ENCODE data around the gene MAP4K3. TPM values are rescaled to one million over a fixed set of nuclear protein-coding genes. Genes with fewer than 3 reads are reported as not detected.

MAP4K3 gene
- total RNA-seq, 1 donor from 2014 or later, result 48.1 TPM

DNA sequence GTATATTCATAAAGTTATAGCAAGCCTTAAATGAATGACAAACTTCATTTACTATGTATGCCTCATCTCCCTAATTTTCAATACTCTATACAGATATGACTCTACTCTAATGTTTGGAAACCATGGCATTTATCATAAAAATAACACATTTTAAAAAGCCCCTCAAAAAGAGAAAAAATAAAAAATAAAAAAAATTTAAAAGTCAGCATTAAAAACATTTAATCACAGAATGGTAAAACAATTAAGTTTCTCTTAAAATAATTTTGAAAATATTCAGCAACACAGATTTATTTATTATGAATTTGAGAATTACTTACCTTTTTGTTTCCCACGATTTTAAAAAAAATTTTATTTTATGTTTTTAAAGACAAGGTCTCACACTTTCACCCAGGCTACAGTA, 128.3 kb downstream of the MAP4K3 start:
- no peaks in the 10 kb centered on the region for H3K36me3 Mint-ChIP-seq (ENCODE audit: unreplicated experiment)
- H3K27ac Mint-ChIP-seq (ENCODE audit: unreplicated experiment), result no peak overlapping the region
- DNase-seq, result no peak
- no peaks in the 10 kb centered on the region for H3K9me3 Mint-ChIP-seq (ENCODE audit: unreplicated experiment)
- H3K4me1 Mint-ChIP-seq (ENCODE audit: low read depth, unreplicated experiment), result peaks cover 2% of the 10 kb centered on the region
- H3K27me3 Mint-ChIP-seq (ENCODE audit: unreplicated experiment), result peaks cover 1% of the 10 kb centered on the region
- TF ChIP-seq, protein P1, sequence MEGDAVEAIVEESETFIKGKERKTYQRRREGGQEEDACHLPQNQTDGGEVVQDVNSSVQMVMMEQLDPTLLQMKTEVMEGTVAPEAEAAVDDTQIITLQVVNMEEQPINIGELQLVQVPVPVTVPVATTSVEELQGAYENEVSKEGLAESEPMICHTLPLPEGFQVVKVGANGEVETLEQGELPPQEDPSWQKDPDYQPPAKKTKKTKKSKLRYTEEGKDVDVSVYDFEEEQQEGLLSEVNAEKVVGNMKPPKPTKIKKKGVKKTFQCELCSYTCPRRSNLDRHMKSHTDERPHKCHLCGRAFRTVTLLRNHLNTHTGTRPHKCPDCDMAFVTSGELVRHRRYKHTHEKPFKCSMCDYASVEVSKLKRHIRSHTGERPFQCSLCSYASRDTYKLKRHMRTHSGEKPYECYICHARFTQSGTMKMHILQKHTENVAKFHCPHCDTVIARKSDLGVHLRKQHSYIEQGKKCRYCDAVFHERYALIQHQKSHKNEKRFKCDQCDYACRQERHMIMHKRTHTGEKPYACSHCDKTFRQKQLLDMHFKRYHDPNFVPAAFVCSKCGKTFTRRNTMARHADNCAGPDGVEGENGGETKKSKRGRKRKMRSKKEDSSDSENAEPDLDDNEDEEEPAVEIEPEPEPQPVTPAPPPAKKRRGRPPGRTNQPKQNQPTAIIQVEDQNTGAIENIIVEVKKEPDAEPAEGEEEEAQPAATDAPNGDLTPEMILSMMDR (IDR thresholded peaks at IDR 0.05; ENCODE audit: partially characterized antibody, unreplicated experiment), result no peak
- no peak overlapping the region for H3K4me3 Mint-ChIP-seq (ENCODE audit: unreplicated experiment)

DNA sequence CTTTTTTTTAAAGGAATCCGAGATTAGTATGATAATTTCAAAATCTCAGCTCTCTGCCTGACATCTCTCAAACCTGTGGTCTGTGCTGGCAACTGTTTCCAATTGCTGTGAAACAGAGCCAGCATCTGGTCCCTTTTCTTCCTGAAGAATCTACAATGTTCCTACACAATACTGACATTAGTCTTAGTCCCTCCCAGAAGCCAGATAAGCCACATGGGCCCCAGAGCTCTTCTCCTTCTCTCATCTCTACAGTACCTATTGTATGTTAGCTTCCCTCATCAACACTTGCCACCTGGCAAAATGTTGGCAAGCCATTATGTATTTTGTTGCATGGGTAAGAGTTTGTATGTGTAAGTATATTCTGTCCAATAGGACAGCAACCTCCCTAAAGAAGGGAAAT, 130.5 kb downstream of the MAP4K3 start:
- TF ChIP-seq, protein P1 (IDR thresholded peaks at IDR 0.05; ENCODE audit: partially characterized antibody, unreplicated experiment), result no peak
- DNase-seq, result no peak
- no peaks in the 10 kb centered on the region for H3K9me3 Mint-ChIP-seq (ENCODE audit: unreplicated experiment)

DNA sequence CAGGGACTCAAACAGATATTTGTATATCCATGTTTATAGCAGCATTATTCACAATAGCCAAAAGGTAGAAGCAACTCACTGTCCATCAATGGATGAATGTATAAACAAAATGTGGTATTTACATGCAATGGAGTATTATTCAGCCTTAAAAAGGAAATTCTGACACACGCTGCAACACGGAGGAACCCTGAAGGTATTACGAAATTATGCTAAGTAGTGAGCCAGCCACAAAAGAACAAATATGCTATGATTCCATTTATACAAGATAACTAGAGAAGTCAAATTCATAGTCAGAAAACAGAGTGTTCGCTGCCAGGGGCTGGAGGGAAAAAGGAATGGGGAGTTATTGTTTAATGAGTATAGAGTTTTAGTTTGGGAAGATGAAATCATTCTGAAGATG, 132.4 kb downstream of the MAP4K3 start:
- peaks cover 1% of the 10 kb centered on the region for H3K27me3 Mint-ChIP-seq (ENCODE audit: unreplicated experiment)
- no peak overlapping the region for H3K4me3 Mint-ChIP-seq (ENCODE audit: unreplicated experiment)
- peaks cover 2% of the 10 kb centered on the region for H3K4me1 Mint-ChIP-seq (ENCODE audit: low read depth, unreplicated experiment)
- H3K27ac Mint-ChIP-seq (ENCODE audit: unreplicated experiment), result no peak overlapping the region
- DNase-seq, result no peak
- TF ChIP-seq, protein P1 (IDR thresholded peaks at IDR 0.05; ENCODE audit: partially characterized antibody, unreplicated experiment), result no peak
- no peaks in the 10 kb centered on the region for H3K9me3 Mint-ChIP-seq (ENCODE audit: unreplicated experiment)
- no peaks in the 10 kb centered on the region for H3K36me3 Mint-ChIP-seq (ENCODE audit: unreplicated experiment)

More for the DNA sequence above, 130.5 kb downstream of the MAP4K3 start:
- peaks cover 1% of the 10 kb centered on the region for H3K27me3 Mint-ChIP-seq (ENCODE audit: unreplicated experiment)
- no peaks in the 10 kb centered on the region for H3K36me3 Mint-ChIP-seq (ENCODE audit: unreplicated experiment)
- H3K4me3 Mint-ChIP-seq (ENCODE audit: unreplicated experiment), result no peak overlapping the region
- peak overlapping the region; percentile 63 for H3K27ac Mint-ChIP-seq (ENCODE audit: unreplicated experiment)
- H3K4me1 Mint-ChIP-seq (ENCODE audit: low read depth, unreplicated experiment), result peaks cover 2% of the 10 kb centered on the region

DNA sequence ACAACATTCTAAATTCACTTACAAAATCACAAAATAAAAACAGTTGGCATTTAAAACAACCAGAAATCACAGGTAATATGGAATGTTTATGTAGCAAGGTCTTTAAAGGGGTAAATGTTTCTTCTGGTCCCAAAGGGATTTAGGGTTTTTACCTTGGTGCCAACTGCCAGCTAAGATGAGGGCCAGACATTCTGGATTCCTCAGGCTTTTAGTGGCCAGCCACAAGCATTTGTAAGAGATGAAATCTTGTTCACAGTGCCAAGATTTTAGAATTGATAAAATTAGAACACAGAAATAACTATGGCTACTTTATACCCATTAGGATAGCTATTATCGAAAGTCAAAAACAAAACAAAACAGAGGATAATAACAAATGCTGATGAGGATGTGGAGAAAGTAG, 132.9 kb downstream of the MAP4K3 start:
- DNase-seq, result no peak
- H3K4me1 Mint-ChIP-seq (ENCODE audit: low read depth, unreplicated experiment), result peaks cover 2% of the 10 kb centered on the region
- H3K27me3 Mint-ChIP-seq (ENCODE audit: unreplicated experiment), result peaks cover 1% of the 10 kb centered on the region
- no peaks in the 10 kb centered on the region for H3K36me3 Mint-ChIP-seq (ENCODE audit: unreplicated experiment)
- no peak overlapping the region for H3K4me3 Mint-ChIP-seq (ENCODE audit: unreplicated experiment)
- TF ChIP-seq, protein P1 (IDR thresholded peaks at IDR 0.05; ENCODE audit: partially characterized antibody, unreplicated experiment), result no peak
- no peaks in the 10 kb centered on the region for H3K9me3 Mint-ChIP-seq (ENCODE audit: unreplicated experiment)
- no peak overlapping the region for H3K27ac Mint-ChIP-seq (ENCODE audit: unreplicated experiment)

DNA sequence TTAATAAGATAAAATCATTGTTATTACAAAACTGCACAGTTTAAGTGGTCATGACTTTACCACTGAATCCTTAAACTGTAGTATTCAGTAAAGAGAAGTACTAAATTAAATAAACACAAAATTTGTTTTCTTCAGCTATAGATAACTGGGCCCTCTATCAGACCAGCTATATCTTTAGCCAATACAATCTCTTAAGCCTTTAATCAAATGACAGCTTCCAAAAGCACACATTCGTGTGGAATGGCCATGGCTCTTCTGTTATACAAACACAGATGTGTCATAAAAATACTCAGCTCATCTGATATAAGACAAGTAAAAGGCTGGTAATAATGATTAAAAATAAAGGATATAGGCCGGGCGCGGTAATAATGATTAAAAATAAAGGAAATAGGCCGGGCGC, 135.7 kb downstream of the MAP4K3 start:
- H3K27me3 Mint-ChIP-seq (ENCODE audit: unreplicated experiment), result peaks cover 1% of the 10 kb centered on the region
- no peaks in the 10 kb centered on the region for H3K9me3 Mint-ChIP-seq (ENCODE audit: unreplicated experiment)
- peaks cover 2% of the 10 kb centered on the region for H3K4me1 Mint-ChIP-seq (ENCODE audit: low read depth, unreplicated experiment)
- DNase-seq, result no peak
- H3K4me3 Mint-ChIP-seq (ENCODE audit: unreplicated experiment), result no peak overlapping the region
- H3K36me3 Mint-ChIP-seq (ENCODE audit: unreplicated experiment), result no peaks in the 10 kb centered on the region
- no peak overlapping the region for H3K27ac Mint-ChIP-seq (ENCODE audit: unreplicated experiment)
- TF ChIP-seq, protein P1 (IDR thresholded peaks at IDR 0.05; ENCODE audit: partially characterized antibody, unreplicated experiment), result no peak
